HG03432 (cell line): Measurements from ENCODE around the gene BAG1.
A peak's percentile ranks its signal among the peaks of the same experiment; 100 is the strongest.

Source experiments
- ATAC-seq: cut with Tn5 transposase; IDR thresholded peaks from one replicate; pipeline ENCODE4 v1.9.1; 2021; ENCODE audit warnings: mild to moderate bottlenecking, moderate library complexity; ENCODE audit not compliant: unreplicated experiment

The BAG1 gene

GRCh38 chr9:33220681-33221567 lies 43.6 kb downstream of the BAG1 start:
- no peak for ATAC-seq

- ATAC-seq, result no peak
Measured at GRCh38 chr9:33211695-33212393, 52.7 kb downstream of the BAG1 start.

GRCh38 chr9:33210006-33210715 lies 54.3 kb downstream of the BAG1 start:
- no peak for ATAC-seq

- no peak for ATAC-seq
Measured at GRCh38 chr9:33209394-33209793, 55.1 kb downstream of the BAG1 start.

- peak; percentile 100 for ATAC-seq
Measured at GRCh38 chr9:33202552-33203201, 61.8 kb downstream of the BAG1 start.
